HCT116 (cell line): Measurements from ENCODE around the gene NALCN.

Experiments used
- CTCF ChIP-seq, 3 experiments: fragments of 200-600 bp in 1 of 3; sonication (generic) in 1 of 3; IDR thresholded peaks in 2 of 3; conservative IDR thresholded peaks in 1 of 3; 2 replicates each; pipeline ENCODE4 v1.5.1; 2012 to 2017; ENCODE audit warnings: low read depth in 2 of 3, low read length in 2 of 3, antibody characterized with exemption in 1 of 3, borderline replicate concordance in 1 of 3, control low read depth in 1 of 3, mild to moderate bottlenecking in 1 of 3, mixed read lengths in 1 of 3, mixed run types in 1 of 3, moderate library complexity in 1 of 3; ENCODE audit not compliant: insufficient read depth in 1 of 3
- EGR1 ChIP-seq: IDR thresholded peaks from 2 replicates; pipeline ENCODE4 v1.6.1; 2012; ENCODE audit warnings: low read depth
- ELF1 ChIP-seq: IDR thresholded peaks from 2 replicates; pipeline ENCODE4 v1.6.1; 2012; ENCODE audit warnings: low read depth, borderline replicate concordance
- FOSL1 ChIP-seq: IDR thresholded peaks from 2 replicates; pipeline ENCODE4 v1.6.1; 2012; ENCODE audit warnings: low read depth
- MAX ChIP-seq: IDR thresholded peaks from 2 replicates; pipeline ENCODE4 v1.6.1; 2012
- POLR2A ChIP-seq: IDR thresholded peaks from 2 replicates; pipeline ENCODE4 v1.7.0; 2011; ENCODE audit warnings: borderline replicate concordance; ENCODE audit not compliant: insufficient read depth, insufficient read length; ENCODE audit errors: extremely low read depth
- POLR2AphosphoS5 ChIP-seq: IDR thresholded peaks from 2 replicates; pipeline ENCODE4 v1.6.1; 2011; ENCODE audit warnings: mild to moderate bottlenecking, low read depth, low read length, moderate library complexity
- RAD21 ChIP-seq: IDR thresholded peaks from 2 replicates; pipeline ENCODE4 v1.6.1; 2012; ENCODE audit warnings: low read depth, mild to moderate bottlenecking
- SP1 ChIP-seq: IDR thresholded peaks from 2 replicates; pipeline ENCODE4 v1.6.1; 2012; ENCODE audit warnings: low read depth
- ZNF274 ChIP-seq: fragments of 200-500 bp; sonication (Bioruptor generic); IDR thresholded peaks from 2 replicates; pipeline ENCODE4 v1.6.1; 2014; ENCODE audit warnings: mild to moderate bottlenecking, low read depth, low read length, inconsistent platforms
- TF ChIP-seq, protein P1 (sequence below): IDR thresholded peaks from 2 replicates; pipeline ENCODE4 v1.6.1; 2012; ENCODE audit warnings: low read depth

GRCh38 chr13:101398191-101398590, 18.1 kb downstream of the NALCN start:
- TF ChIP-seq CTCF (IDR thresholded peaks at IDR 0.05 in 2 of 3, conservative IDR thresholded peaks at IDR 0.05 in 1 of 3; ENCODE audit: borderline replicate concordance in 1 of 3, insufficient read depth in 1 of 3, low read depth in 2 of 3, low read length in 2 of 3) (no peak), POLR2A (no peak), ZNF274 (no peak), POLR2AphosphoS5 (no peak), MAX (no peak), RAD21 (no peak), EGR1 (no peak), ELF1 (no peak), SP1 (no peak), FOSL1 (no peak)
- TF ChIP-seq, protein P1, sequence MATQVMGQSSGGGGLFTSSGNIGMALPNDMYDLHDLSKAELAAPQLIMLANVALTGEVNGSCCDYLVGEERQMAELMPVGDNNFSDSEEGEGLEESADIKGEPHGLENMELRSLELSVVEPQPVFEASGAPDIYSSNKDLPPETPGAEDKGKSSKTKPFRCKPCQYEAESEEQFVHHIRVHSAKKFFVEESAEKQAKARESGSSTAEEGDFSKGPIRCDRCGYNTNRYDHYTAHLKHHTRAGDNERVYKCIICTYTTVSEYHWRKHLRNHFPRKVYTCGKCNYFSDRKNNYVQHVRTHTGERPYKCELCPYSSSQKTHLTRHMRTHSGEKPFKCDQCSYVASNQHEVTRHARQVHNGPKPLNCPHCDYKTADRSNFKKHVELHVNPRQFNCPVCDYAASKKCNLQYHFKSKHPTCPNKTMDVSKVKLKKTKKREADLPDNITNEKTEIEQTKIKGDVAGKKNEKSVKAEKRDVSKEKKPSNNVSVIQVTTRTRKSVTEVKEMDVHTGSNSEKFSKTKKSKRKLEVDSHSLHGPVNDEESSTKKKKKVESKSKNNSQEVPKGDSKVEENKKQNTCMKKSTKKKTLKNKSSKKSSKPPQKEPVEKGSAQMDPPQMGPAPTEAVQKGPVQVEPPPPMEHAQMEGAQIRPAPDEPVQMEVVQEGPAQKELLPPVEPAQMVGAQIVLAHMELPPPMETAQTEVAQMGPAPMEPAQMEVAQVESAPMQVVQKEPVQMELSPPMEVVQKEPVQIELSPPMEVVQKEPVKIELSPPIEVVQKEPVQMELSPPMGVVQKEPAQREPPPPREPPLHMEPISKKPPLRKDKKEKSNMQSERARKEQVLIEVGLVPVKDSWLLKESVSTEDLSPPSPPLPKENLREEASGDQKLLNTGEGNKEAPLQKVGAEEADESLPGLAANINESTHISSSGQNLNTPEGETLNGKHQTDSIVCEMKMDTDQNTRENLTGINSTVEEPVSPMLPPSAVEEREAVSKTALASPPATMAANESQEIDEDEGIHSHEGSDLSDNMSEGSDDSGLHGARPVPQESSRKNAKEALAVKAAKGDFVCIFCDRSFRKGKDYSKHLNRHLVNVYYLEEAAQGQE: no peak
